Stimulated activated CD4-positive, alpha-beta T cell treated with anti-CD3 and anti-CD28 coated beads, TNF-alpha, amount 100 ng/mL, for 24 hours (primary cell): Measurements from ENCODE around the gene ZBTB2.
"Not testable (repeated sequence)": the region's sequence is repeated elsewhere in the genome, so short reads cannot be mapped to it uniquely, and the experiment has no call there.

Experiments used
- DNase-seq, 3 experiments: peaks; one replicate each; pipeline ENCODE4 v3.0.0-alpha.2; 2020; ENCODE audit warnings: low read depth in 3 of 3

The ZBTB2 gene

GRCh38 chr6:151330130-151330696 lies 61.1 kb downstream of the ZBTB2 start:
- no peak for DNase-seq

GRCh38 chr6:151327101-151327500 lies 64.3 kb downstream of the ZBTB2 start:
- DNase-seq, result no peak

GRCh38 chr6:151326116-151326825 lies 65.1 kb downstream of the ZBTB2 start:
- DNase-seq, result no peak

- DNase-seq, result no peak
Measured at GRCh38 chr6:151325075-151326050, 66.0 kb downstream of the ZBTB2 start.

- DNase-seq, result no peak
Measured at GRCh38 chr6:151324488-151324825, 66.9 kb downstream of the ZBTB2 start.

GRCh38 chr6:151323791-151324487 lies 67.4 kb downstream of the ZBTB2 start:
- peak; percentile 44 to 61 (median 54) for DNase-seq

GRCh38 chr6:151322570-151322969 lies 68.8 kb downstream of the ZBTB2 start:
- no peak for DNase-seq

- DNase-seq, result no peak
Measured at GRCh38 chr6:151321438-151321837, 69.9 kb downstream of the ZBTB2 start.

GRCh38 chr6:151320140-151320539 lies 71.2 kb downstream of the ZBTB2 start:
- no peak for DNase-seq

- DNase-seq, result no peak
Measured at GRCh38 chr6:151317995-151318365, 73.4 kb downstream of the ZBTB2 start.

- no peak for DNase-seq
Measured at GRCh38 chr6:151317103-151317994, 74.0 kb downstream of the ZBTB2 start.

GRCh38 chr6:151315661-151316060 lies 75.7 kb downstream of the ZBTB2 start:
- not testable (repeated sequence) for DNase-seq
